Posterior vena cava (tissue), 2 donors: ENCODE results near the gene CCM2. TPM values are rescaled to one million over a fixed set of nuclear protein-coding genes. Genes with fewer than 3 reads are reported as not detected.
A peak's percentile ranks its signal among the peaks of the same experiment; 100 is the strongest.

Source experiments
- DNase-seq: peaks from one replicate; pipeline ENCODE4 v3.0.0-alpha.2; 2020; ENCODE audit warnings: low spot score
- intact Hi-C, 2 donors: fragments of 100-400 bp; cut with DNase I; formaldehyde crosslinking; loops; one replicate each; pipeline versions ENCODE4 v1.14.1 to v1.14.2; 2022 to 2023
- total RNA-seq, 2 donors: library from RNA; stranded (reverse); fragmentation: NEBNext Ultra II Directional; extraction: Animal tissue kit (Norgen Biotek cat#: 25700); gene quantifications; one replicate each; pipeline ENCODE4 v1.2.1, GENCODE V29; 2021
- donor health status: DM: yes; HTN: yes; CAD: no.
- donor health status: DM: yes; HTN: yes; CAD: no.

The CCM2 gene
- total RNA-seq, 2 donors from 2014 or later, result 31.8 to 36.9 TPM

GRCh38 chr7:45118292-45118691, 118.3 kb downstream of the CCM2 start:
- no peak for DNase-seq
- intact Hi-C loops, result loop anchor here in 1 of 2 donors (10.0 kb wide), 1 partner anchor 113 kb away; the partner anchor contains the start of gene CCM2

- intact Hi-C loops, result loop anchor here in 1 of 2 donors (10.0 kb wide), 1 partner anchor 114 kb away; the partner anchor contains the start of gene CCM2
- DNase-seq, result no peak
These were observed 118.9 kb downstream of the CCM2 start for GRCh38 chr7:45118889-45119331.

DNA sequence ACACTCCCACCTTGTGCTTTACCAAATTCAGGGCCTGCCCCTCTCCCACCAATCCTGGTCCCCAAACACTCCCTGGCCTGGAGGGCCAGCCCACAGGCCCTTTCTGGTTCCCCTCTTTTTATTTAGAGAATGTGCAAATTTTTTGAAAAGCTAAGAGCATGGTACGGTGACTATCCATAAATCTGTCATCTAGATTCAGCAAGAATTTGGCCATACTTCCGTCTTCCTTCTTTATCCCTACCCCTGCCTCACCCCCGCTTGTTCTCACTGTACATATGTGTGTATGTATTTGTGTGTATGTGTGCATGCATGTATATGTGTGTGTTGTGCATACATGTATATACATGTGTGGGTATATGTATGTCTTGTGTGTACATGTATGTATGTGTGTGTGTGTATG, 119.5 kb downstream of the CCM2 start:
- intact Hi-C loops, result loop anchor here in 1 of 2 donors (10.0 kb wide), 1 partner anchor 115 kb away; the partner anchor contains the start of gene CCM2
- no peak for DNase-seq

DNA sequence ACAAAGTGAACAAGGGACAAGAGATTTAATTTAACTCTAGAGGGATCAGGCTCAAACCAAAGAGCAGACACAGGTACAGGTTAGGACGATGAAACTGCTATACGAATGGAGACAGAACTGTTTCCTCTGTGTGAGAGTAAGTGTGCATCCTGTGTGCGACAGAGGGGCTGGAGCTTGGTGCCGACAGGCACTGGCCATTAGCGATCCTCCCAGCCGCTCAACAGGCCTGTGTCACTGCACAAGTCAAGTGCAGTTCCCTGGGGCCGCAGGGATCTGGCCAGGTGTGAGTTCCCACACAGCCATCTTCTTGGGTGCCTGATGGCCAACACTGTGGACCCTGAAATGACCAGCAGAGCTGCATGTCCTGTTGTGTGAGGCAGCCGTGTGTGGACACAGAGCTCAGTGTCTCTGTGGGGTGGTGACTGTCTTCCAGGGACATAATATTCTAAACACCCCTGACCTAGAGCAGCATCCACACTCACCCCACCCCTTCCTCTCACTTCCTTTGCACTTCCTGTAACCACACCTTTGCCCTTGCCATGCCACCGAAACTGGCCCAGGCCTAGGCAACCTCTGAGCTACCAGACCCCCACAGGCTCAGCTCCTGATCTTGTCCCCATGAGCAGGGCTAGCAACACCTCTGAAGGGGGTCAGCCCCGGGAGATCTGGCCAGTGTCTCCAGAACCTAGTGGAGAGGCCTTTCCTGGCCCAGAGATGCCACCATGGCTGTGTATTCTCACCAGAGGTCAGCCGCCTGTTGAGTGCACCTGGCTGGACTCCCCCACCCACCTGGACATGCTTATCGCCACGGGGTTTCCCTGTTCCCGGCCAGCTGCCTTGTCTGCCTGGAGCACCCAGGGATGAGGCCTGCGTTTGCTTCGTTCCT, 123.2 kb downstream of the CCM2 start:
- intact Hi-C loops, result no loop called here
- no peak for DNase-seq

GRCh38 chr7:45123913-45124710, 124.1 kb downstream of the CCM2 start:
- intact Hi-C loops, result no loop called here

DNA sequence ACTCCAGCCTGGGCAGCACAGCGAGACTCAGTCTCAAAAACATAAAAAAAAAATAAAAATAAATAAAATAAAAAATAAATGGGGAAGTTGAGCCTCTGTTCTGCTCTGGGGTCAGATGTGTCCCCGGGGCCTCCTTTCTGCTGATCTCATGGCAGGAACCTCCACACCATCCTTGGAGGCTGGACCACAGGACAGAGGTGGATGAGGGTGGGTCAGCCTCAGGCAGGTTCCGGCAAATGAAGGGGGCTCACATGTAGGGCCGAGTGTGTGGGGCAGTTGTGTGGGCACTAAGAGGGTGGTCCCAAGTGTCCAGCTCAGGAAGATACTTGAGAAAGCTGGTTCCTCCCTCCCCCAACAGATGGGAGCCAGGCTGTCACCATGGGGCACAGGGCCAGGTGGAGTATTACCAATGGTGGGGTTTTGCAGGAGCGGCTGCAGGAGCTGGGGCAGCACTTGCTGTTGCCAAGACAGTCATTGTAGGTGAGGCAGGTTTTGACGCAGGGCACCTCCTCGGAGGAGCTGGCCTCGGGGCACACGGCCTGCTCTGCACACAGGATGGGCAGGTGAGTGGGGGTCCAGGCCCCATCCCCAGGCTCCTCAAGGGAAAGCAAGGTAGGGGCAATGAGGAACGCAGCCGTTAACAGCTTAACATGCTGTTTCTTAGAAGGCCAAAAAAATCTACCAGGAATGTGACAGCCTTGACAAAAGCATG, 125.3 kb downstream of the CCM2 start:
- intact Hi-C loops, result no loop called here
- DNase-seq, result peak; percentile 47

More at GRCh38 chr7:45123913-45124710, 124.1 kb downstream of the CCM2 start:
- DNase-seq, result no peak

Other genes starting within 250 kb of the CCM2 start
- 1,000 to 10,000 TPM in 1 of 2 donors, 100 to 1,000 TPM in 1; 961 to 1,030 TPM for gene PPIA, start 203.5 kb upstream of the CCM2 start, total RNA-seq
- 100 to 1,000 TPM; 122 to 127 TPM for gene H2AZ2, start 152.1 kb upstream of the CCM2 start, total RNA-seq
- 10 to 100 TPM; 27.7 to 42.5 TPM for gene PURB, start 114.7 kb upstream of the CCM2 start, total RNA-seq
- 1 to 10 TPM; 4.9 to 6.3 TPM for gene MYO1G, start 21.2 kb upstream of the CCM2 start, total RNA-seq
- 10 to 100 TPM in 1 of 2 donors, 1 to 10 TPM in 1; 8.5 to 10.4 TPM for gene NACAD, start 88.8 kb downstream of the CCM2 start, total RNA-seq
- 10 to 100 TPM; 32.5 to 35.1 TPM for gene TBRG4, start 111.5 kb downstream of the CCM2 start, total RNA-seq
- gene RAMP3, start 157.6 kb downstream of the CCM2 start, total RNA-seq, result 10 to 100 TPM; 45.5 to 54.1 TPM